GM19397 (cell line): ENCODE data around the gene CST4.
"Not testable (repeated sequence)": the region's sequence is repeated elsewhere in the genome, so short reads cannot be mapped to it uniquely, and the experiment has no call there.

Experiments
- ATAC-seq: cut with Tn5 transposase; IDR thresholded peaks from one replicate; pipeline ENCODE4 v1.9.1; 2021; ENCODE audit warnings: mild to moderate bottlenecking, moderate library complexity; ENCODE audit not compliant: unreplicated experiment

The CST4 gene

GRCh38 chr20:23663180-23663579 lies 25.7 kb downstream of the CST4 start:
- no peak for ATAC-seq

- ATAC-seq, result no peak
Observed at GRCh38 chr20:23662276-23662870, 26.5 kb downstream of the CST4 start.

- no peak for ATAC-seq
Observed at GRCh38 chr20:23661002-23661429, 27.8 kb downstream of the CST4 start.

GRCh38 chr20:23659989-23660837 lies 28.6 kb downstream of the CST4 start:
- no peak for ATAC-seq

- not testable (repeated sequence) for ATAC-seq
Observed at GRCh38 chr20:23659610-23659988, 29.2 kb downstream of the CST4 start.

GRCh38 chr20:23658989-23659609 lies 29.7 kb downstream of the CST4 start:
- ATAC-seq, result no peak

GRCh38 chr20:23658336-23658735 lies 30.5 kb downstream of the CST4 start:
- ATAC-seq, result no peak

GRCh38 chr20:23657202-23657601 lies 31.6 kb downstream of the CST4 start:
- no peak for ATAC-seq

- no peak for ATAC-seq
Observed at GRCh38 chr20:23656372-23656771, 32.5 kb downstream of the CST4 start.

- no peak for ATAC-seq
Observed at GRCh38 chr20:23655491-23656211, 33.2 kb downstream of the CST4 start.

- ATAC-seq, result no peak
Observed at GRCh38 chr20:23654717-23655116, 34.1 kb downstream of the CST4 start.

GRCh38 chr20:23654000-23654399 lies 34.8 kb downstream of the CST4 start:
- no peak for ATAC-seq

- no peak for ATAC-seq
Observed at GRCh38 chr20:23653400-23653938, 35.4 kb downstream of the CST4 start.

GRCh38 chr20:23652926-23653325 lies 35.9 kb downstream of the CST4 start:
- ATAC-seq, result no peak

GRCh38 chr20:23652371-23652770 lies 36.5 kb downstream of the CST4 start:
- no peak for ATAC-seq

GRCh38 chr20:23651117-23651516 lies 37.7 kb downstream of the CST4 start:
- no peak for ATAC-seq

GRCh38 chr20:23649830-23650417 lies 38.9 kb downstream of the CST4 start:
- no peak for ATAC-seq

GRCh38 chr20:23649242-23649641 lies 39.6 kb downstream of the CST4 start:
- no peak for ATAC-seq

GRCh38 chr20:23647346-23647745 lies 41.5 kb downstream of the CST4 start:
- ATAC-seq, result no peak

GRCh38 chr20:23646106-23646873 lies 42.5 kb downstream of the CST4 start:
- ATAC-seq, result no peak
